Measurements from ENCODE around the gene GFY.
"Not testable (repeated sequence)": the region's sequence is repeated elsewhere in the genome, so short reads cannot be mapped to it uniquely, and the experiment has no call there.

Gene GFY

DNA sequence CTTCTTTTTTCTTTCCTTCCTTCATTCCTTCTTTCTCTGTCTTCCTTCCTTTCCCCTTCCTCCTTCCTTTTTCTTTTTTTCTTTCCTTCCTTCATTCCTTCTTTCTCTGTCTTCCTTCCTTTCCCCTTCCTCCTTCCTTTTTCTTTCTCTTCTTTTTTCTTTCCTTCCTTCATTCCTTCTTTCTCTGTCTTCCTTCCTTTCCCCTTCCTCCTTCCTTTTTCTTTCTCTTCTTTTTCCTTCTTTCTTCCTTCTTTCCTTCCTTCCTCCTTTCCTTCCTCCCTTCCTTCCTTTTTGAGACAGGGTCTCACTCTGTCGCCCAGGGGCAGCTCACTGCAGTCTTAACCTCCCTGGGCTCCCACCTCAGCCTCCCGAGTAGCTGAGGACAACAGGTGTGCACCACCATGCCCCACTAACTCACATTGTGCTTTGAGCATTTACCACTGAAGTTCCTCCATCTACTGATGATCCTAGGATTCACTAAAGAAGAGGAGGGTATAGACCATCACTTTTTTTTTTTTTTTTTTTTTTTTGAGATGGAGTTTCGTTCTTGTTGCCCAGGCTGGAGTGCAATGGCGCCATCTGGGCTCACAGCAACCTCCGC lies 19.0 kb downstream of the GFY start:
- DNase-seq (ENCODE audit: low read depth) = not testable (repeated sequence)

- no peak for DNase-seq (ENCODE audit: low read depth)
These were observed 20.8 kb downstream of the GFY start for GRCh38 chr19:49445997-49446396.

- DNase-seq (ENCODE audit: low read depth) = no peak
These were observed 22.6 kb downstream of the GFY start for GRCh38 chr19:49447485-49448431.

- no peak for DNase-seq (ENCODE audit: low read depth)
These were observed 23.2 kb downstream of the GFY start for GRCh38 chr19:49448432-49448786.

GRCh38 chr19:49450405-49450804 lies 25.2 kb downstream of the GFY start:
- DNase-seq (ENCODE audit: low read depth) = no peak

GRCh38 chr19:49451430-49452181 lies 26.4 kb downstream of the GFY start, which contains the start of gene PIH1D1:
Gene PIH1D1, minus strand, starts transcription at chr19:49451814. Its CDS starts 240 bp downstream, at chr19:49451574.
- DNase-seq (ENCODE audit: low read depth) = peak; percentile 88

DNA sequence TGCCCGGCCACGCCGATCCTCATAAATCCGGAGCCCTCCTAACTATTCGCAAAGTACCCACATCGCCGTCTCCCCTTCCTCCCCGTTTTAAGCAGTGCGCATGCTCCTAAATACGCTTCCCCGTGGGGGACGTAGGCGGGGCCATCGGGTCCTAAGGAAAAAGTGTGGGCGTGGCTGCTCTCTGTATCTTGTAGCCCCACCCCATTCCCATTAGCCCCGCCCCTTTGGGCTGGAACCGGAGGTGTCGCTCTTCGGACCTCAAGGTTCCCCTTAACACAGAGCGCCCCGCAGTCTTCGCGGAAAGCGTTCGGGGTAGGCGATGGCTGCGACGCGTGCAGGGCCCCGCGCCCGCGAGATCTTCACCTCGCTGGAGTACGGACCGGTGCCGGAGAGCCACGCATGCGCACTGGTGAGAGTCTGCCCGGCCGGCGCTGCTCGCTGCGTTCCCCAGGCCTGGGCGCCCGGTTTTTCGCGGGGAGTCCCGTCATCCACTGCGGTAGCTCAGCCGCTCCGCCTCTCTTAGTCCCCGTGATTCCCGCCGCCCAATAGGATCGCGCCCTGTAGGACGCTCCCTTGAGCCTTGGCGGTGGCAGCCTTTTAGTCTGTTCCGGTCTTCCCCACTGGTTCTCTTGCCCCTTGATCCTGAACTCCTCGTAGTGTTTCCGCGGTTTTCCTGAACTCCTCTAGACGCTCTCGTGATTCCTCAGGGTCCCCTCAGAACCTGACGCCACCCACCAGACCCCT lies 28.0 kb downstream of the GFY start, which contains the start of gene ALDH16A1:
TSS of gene ALDH16A1 (plus strand) at position 213 of the 744 bp plus-strand sequence. CDS start at position 320, 107 bp downstream.
- DNase-seq (ENCODE audit: low read depth) = peak; percentile 98

DNA sequence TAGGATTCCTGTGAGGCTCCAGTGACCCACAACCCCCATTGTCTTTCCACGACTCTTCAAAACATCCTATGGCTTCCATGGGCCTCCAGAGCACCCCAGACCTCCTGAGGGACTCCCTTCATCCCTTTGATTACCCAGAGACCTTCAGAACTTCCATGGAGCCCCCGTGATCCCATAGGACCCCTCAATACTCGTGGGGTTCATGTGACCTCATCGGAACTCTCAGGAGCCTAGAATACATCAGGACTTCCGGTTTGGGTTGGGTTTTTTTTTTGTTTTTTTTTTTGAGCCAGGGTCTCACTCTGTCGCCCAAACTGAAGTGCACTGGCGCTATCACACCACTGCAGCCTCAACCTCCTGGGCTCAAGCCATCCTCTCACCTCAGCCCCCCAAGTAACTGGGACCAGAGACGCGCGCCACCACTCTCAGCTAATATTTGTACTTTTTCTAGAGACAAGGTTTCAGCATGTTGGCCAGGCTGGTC lies 28.6 kb downstream of the GFY start:
- no peak for DNase-seq (ENCODE audit: low read depth)

GRCh38 chr19:49455773-49456172 lies 30.6 kb downstream of the GFY start:
- no peak for DNase-seq (ENCODE audit: low read depth)

- DNase-seq (ENCODE audit: low read depth) = no peak
These were observed 31.1 kb downstream of the GFY start for GRCh38 chr19:49456326-49456725.

DNA sequence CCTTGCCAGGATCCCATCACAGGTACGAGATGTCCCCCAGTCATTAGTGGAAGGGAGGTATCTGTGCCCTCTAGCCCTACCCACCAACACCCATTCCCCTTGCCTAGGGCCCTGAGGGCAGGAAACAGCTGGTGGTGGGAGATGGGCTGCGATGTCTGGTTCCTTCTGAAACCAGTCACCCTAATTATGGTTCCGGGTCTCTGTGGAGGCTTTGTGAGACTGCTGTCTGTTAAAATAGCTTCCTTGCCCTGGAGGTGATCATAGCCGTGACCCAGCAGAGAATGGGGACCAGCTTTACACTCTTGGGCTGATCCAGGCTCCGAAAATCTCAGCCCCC lies 33.3 kb downstream of the GFY start:
- no peak for DNase-seq (ENCODE audit: low read depth)

DNA sequence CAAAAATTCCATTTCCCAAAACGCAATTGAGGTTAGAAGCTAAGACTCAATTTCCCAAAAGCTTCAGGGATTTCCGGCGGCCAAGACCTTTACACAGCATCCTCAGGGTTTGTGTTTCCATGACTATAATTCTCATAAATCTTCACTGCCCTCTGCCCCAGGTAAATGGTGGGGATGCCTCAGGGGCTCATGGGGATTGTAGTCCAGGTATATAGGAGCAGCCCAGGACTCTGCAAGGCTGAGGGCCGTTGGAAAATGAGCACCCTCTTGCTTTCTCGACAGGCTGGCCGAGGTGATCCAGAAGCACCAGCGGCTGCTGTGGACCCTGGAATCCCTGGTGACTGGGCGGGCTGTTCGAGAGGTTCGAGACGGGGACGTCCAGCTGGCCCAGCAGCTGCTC lies 34.2 kb downstream of the GFY start:
- no peak for DNase-seq (ENCODE audit: low read depth)

GRCh38 chr19:49461130-49461529 lies 35.9 kb downstream of the GFY start:
- DNase-seq (ENCODE audit: low read depth) = not testable (repeated sequence)

DNA sequence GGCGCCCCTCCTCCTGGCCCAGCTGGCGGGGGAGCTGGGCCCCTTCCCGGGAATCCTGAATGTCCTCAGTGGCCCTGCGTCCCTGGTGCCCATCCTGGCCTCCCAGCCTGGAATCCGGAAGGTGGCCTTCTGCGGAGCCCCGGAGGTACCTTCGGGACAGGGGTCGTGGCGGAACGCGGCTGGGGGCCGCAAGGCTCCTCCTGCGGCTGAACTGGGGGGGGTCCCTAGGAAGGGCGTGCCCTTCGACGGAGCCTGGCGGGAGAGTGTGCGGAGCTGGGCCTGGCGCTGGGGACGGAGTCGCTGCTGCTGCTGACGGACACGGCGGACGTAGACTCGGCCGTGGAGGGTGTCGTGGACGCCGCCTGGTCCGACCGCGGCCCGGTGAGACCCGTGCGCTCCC lies 36.5 kb downstream of the GFY start:
- no peak for DNase-seq (ENCODE audit: low read depth)

- DNase-seq (ENCODE audit: low read depth) = no peak
These were observed 37.3 kb downstream of the GFY start for GRCh38 chr19:49462492-49462891.

- DNase-seq (ENCODE audit: low read depth) = no peak
These were observed 39.0 kb downstream of the GFY start for GRCh38 chr19:49463960-49464740.

DNA sequence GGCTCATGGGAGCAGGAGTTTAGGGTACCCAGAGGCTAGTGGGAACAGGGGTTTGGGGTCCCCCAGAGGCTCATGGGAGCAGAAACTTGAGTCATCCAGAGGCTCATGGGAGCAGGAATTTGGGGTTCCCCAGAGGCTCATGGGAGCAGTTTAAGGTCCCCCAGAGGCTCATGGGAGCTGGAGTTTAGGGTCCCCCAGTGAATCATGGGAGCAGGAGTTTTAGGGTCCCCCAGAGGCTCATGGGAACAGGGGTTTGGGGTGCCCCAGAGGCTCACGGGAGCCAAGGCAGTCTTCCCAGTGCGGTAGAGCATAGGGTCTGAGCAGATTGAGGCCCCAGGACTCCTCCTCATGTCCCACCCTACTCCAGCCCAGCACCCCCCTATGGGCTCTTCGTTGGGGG lies 40.2 kb downstream of the GFY start:
- DNase-seq (ENCODE audit: low read depth) = no peak

DNA sequence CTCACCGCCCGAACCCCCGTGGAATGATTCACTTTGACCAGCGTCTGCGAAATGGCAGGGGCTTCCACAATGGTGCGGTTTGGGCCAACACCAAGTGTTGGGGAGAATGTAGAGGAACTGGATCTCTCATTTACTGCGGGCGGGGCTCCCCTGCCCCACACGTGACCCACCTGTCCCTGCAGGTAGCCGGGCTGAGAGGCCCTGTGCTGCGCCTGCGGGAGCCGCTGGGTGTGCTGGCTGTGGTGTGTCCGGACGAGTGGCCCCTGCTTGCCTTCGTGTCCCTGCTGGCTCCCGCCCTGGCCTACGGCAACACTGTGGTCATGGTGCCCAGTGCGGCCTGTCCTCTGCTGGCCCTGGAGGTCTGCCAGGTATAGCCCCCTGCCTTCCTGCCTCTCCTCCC lies 43.0 kb downstream of the GFY start:
- no peak for DNase-seq (ENCODE audit: low read depth)

GRCh38 chr19:49468746-49469447 lies 43.7 kb downstream of the GFY start:
- peak; percentile 62 for DNase-seq (ENCODE audit: low read depth)

Data from activated T-cell treated with anti-CD3 and anti-CD28 coated beads for 48 hours (primary cell).